ENCODE measurements around the gene ZNRF2. TPM values are rescaled to one million over a fixed set of nuclear protein-coding genes. Genes with fewer than 3 reads are reported as not detected.

ZNRF2 gene
- total and polyA plus RNA-seq, 2 of the 13 experiments (the other 11 are each of a cell fraction or from before 2014, with no cell fraction given), result 3.5 to 7.7 TPM

GRCh38 chr7:30280631-30281030 is 3.8 kb upstream of the ZNRF2 start:
- H3K27me3 ChIP-seq (ENCODE audit: control insufficient read depth in 1 of 2, insufficient read depth in 2 of 2, low read length in 2 of 2), result no peaks in the 10 kb centered on the region
- H2AFZ ChIP-seq (ENCODE audit: low read length), result no peak overlapping the region
- 70% methylated on average over 1 of the region's 1 CpG for WGBS (ENCODE audit: low lambda C conversion rate)
- H3K4me1 ChIP-seq (ENCODE audit: insufficient read depth, low read length), result peaks cover 71% of the 10 kb centered on the region
- no peaks in the 10 kb centered on the region for H3K9me3 ChIP-seq (ENCODE audit: low read length)
- no peak overlapping the region for H3K4me3 ChIP-seq (replicated peaks in 1 of 3; ENCODE audit: insufficient read depth in 1 of 3, low read depth in 2 of 3, low read length in 3 of 3)
- TF ChIP-seq ZNF747 (CRISPR knock-in tag; IDR thresholded peaks at IDR 0.05; ENCODE audit: borderline replicate concordance) (no peak), SP2 (CRISPR knock-in tag; IDR thresholded peaks at IDR 0.05) (no peak), ZBTB14 (CRISPR knock-in tag; IDR thresholded peaks at IDR 0.05) (no peak), PCBP2 (optimal IDR thresholded peaks at IDR 0.05; ENCODE audit: low read depth, low read length, poor library complexity, severe bottlenecking) (no peak), CHD4 (IDR thresholded peaks at IDR 0.05; ENCODE audit: borderline replicate concordance, low read length) (no peak), ZNF441 (CRISPR knock-in tag; IDR thresholded peaks at IDR 0.05; ENCODE audit: borderline replicate concordance) (no peak), GATA4 (IDR thresholded peaks at IDR 0.05; ENCODE audit: borderline replicate concordance, low read depth) (no peak), ZNF282 (IDR thresholded peaks at IDR 0.05; ENCODE audit: partially characterized antibody) (no peak), MED1 (CRISPR knock-in tag; IDR thresholded peaks at IDR 0.05) (no peak), ZFP90 (CRISPR knock-in tag; IDR thresholded peaks at IDR 0.05; ENCODE audit: borderline replicate concordance) (no peak), AGO1 (IDR thresholded peaks at IDR 0.05; ENCODE audit: low read depth, low read length, poor library complexity, severe bottlenecking) (no peak), ZNF224 (CRISPR knock-in tag; IDR thresholded peaks at IDR 0.05) (no peak)
- in situ Hi-C loops (cut with HindIII; ENCODE audit: extremely low pct_ligation_motif_present, low pct_unique_long_range_greater_than_20kb), result loop anchor here (10.0 kb wide), 1 partner anchor 116 kb away; no protein-coding TSS in a partner anchor
- no peaks in the 10 kb centered on the region for H3K36me3 ChIP-seq (replicated peaks in 1 of 2; ENCODE audit: control insufficient read depth in 1 of 2, insufficient read depth in 2 of 2, low read length in 2 of 2)
- no TSS peak for BruUV-seq (replicated peaks)
- H3K27ac ChIP-seq (ENCODE audit: extremely low read length, insufficient read depth, low read length), result no peak overlapping the region
- no peaks in the 10 kb centered on the region for H3K79me2 ChIP-seq (ENCODE audit: insufficient read depth, low read length)
- H4K20me1 ChIP-seq (ENCODE audit: insufficient read depth, low read length), result no peaks in the 10 kb centered on the region
- ATAC-seq (no peak), DNase-seq (ENCODE audit: low spot score) (no peak), FAIRE-seq (no peak)
- CTCF ChIA-PET (ENCODE audit: low intra/inter-chr PET ratio, low total read pairs), result no interaction called here
- no peak overlapping the region for H3K9ac ChIP-seq (ENCODE audit: insufficient read depth, low read depth, low read length)
- POLR2A ChIA-PET, result no interaction called here
- H3K4me2 ChIP-seq (ENCODE audit: low read depth, low read length), result no peak overlapping the region
- intact Hi-C loops (cut with micrococcal nuclease; ENCODE audit: unreplicated experiment), result loop anchor here (10.0 kb wide), 1 partner anchor 64 kb away; no protein-coding TSS in a partner anchor

All from HepG2 (cell line).